Activated CD8-positive, alpha-beta T cell treated with anti-CD3 and anti-CD28 coated beads for 36 hours (primary cell): ENCODE measurements around the gene LRMDA. TPM values are rescaled to one million over a fixed set of nuclear protein-coding genes. Genes with fewer than 3 reads are reported as not detected.

Experiments
- ATAC-seq: fragments of 200-7000 bp; cut with Tn5 transposase; one replicate; pipeline ENCODE4 v1.10.0; 2021; ENCODE audit warnings: mild to moderate bottlenecking, moderate library complexity
- CTCF ChIA-PET: fragments of 350-600 bp; sonication (Branson Sonifier 250); formaldehyde crosslinking; loops from one replicate; lab custom pipeline; 2021; ENCODE audit warnings: antibody characterized with exemption; lab: Charles Lee
- POLR2A ChIA-PET: fragments of 350-600 bp; sonication (Branson Sonifier 250); formaldehyde crosslinking; loops from one replicate; lab custom pipeline; 2021; ENCODE audit warnings: antibody characterized with exemption; lab: Charles Lee
- DNase-seq: peaks from one replicate; pipeline ENCODE4 v3.0.0-alpha.2; 2020
- H3K27ac Mint-ChIP-seq: one replicate; pipeline ENCODE4 v1.8.0; 2021; ENCODE audit warnings: mild to moderate bottlenecking, mixed read lengths
- H3K27me3 Mint-ChIP-seq: one replicate; pipeline ENCODE4 v1.8.0; 2021; ENCODE audit warnings: mixed read lengths
- H3K36me3 Mint-ChIP-seq: one replicate; pipeline ENCODE4 v1.8.0; 2021; ENCODE audit warnings: low read depth, mixed read lengths
- H3K4me1 Mint-ChIP-seq: one replicate; pipeline ENCODE4 v1.8.0; 2021; ENCODE audit warnings: low read depth, mixed read lengths
- H3K4me3 Mint-ChIP-seq: one replicate; pipeline ENCODE4 v1.8.0; 2021; ENCODE audit warnings: mild to moderate bottlenecking, moderate library complexity, mixed read lengths
- H3K9me3 Mint-ChIP-seq: one replicate; pipeline ENCODE4 v1.8.0; 2021; ENCODE audit warnings: mixed read lengths
- intact Hi-C: fragments of 100-400 bp; cut with micrococcal nuclease; formaldehyde crosslinking; loops from one replicate; pipeline ENCODE4 v1.10.0; 2022
- total RNA-seq, 2 experiments: library from RNA; stranded (reverse); gene quantifications; one replicate each; pipeline ENCODE4 v1.2.3, GENCODE V29; 2021
- TF ChIP-seq, protein P1 (sequence below): fragments of 200-600 bp; IDR thresholded peaks from one replicate; pipeline ENCODE4 v1.8.0; 2022; ENCODE audit warnings: antibody characterized with exemption, mild to moderate bottlenecking

Gene LRMDA
- total RNA-seq, 2 experiments from 2014 or later, result not detected

DNA sequence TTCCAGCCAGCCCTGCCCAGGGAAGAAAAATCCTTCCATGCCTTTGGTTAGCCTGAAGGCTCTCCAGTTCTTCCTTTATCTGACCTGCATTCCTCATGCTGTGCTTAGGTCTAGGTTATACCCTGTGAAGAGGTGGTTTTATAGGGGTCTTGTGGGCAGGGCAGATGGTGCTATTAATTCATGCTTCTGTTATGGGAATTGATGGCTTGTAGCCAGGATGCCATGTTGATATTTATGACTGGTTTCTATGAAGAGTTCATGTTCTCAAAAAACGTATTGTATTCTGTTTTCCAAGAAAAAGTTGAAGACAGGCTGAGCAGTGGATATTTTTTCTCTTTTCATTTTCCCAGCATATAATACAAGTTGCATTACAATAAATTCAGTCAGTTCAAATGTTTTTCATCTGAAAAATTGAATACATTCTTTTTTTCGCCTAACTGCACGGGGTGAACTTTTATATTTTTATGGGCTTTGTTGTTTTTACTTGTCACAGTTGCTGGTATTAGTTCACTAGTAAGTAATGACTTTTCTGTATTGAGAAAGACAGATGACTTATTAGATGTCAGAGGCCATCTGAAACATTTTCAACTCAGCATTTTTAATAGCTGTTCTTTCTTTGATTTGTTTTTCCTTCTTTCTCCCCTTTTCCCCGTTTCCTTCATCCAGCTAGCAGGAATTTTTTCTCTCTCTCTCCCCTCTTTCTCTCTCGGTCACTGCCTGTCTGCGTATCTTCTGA is 322.8 kb downstream of the LRMDA start:
- no peak overlapping the region for H3K4me3 Mint-ChIP-seq
- POLR2A ChIA-PET, result no interaction called here
- TF ChIP-seq, protein P1, sequence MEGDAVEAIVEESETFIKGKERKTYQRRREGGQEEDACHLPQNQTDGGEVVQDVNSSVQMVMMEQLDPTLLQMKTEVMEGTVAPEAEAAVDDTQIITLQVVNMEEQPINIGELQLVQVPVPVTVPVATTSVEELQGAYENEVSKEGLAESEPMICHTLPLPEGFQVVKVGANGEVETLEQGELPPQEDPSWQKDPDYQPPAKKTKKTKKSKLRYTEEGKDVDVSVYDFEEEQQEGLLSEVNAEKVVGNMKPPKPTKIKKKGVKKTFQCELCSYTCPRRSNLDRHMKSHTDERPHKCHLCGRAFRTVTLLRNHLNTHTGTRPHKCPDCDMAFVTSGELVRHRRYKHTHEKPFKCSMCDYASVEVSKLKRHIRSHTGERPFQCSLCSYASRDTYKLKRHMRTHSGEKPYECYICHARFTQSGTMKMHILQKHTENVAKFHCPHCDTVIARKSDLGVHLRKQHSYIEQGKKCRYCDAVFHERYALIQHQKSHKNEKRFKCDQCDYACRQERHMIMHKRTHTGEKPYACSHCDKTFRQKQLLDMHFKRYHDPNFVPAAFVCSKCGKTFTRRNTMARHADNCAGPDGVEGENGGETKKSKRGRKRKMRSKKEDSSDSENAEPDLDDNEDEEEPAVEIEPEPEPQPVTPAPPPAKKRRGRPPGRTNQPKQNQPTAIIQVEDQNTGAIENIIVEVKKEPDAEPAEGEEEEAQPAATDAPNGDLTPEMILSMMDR, result no peak
- no peak for DNase-seq
- H3K27ac Mint-ChIP-seq, result no peak overlapping the region
- ATAC-seq, result no peak
- H3K27me3 Mint-ChIP-seq, result peaks cover 4% of the 10 kb centered on the region
- no peaks in the 10 kb centered on the region for H3K4me1 Mint-ChIP-seq
- intact Hi-C loops, result no loop called here
- CTCF ChIA-PET, result no interaction called here
- H3K36me3 Mint-ChIP-seq, result no peaks in the 10 kb centered on the region
- H3K9me3 Mint-ChIP-seq, result no peaks in the 10 kb centered on the region

DNA sequence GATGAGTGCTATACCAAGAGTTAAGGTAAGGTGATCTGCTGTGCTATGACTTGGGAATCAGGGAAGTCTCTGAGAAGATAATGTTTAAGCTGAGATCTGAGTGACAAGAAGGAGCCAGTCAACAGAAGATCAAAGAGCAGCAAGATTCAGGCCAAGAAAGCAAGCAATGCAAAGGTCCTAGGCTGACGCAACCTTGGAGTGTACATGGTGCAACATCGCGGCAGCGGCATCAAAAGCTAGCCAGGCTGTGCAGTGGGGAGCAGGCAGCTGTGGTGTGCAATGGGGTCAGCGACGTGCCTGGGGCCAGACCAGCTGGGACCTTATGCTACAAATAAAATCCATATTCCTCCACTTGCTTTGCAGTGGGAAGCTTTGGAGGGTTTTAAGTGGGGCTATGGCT is 324.1 kb downstream of the LRMDA start:
- intact Hi-C loops, result no loop called here
- Mint-ChIP-seq H3K27ac (no peak overlapping the region), H3K4me1 (no peaks in the 10 kb centered on the region), H3K9me3 (no peaks in the 10 kb centered on the region), H3K4me3 (no peak overlapping the region), H3K27me3 (peaks cover 4% of the 10 kb centered on the region), H3K36me3 (no peaks in the 10 kb centered on the region)
- ATAC-seq (no peak), DNase-seq (no peak)
- TF ChIP-seq, protein P1, result no peak
- ChIA-PET CTCF (no interaction called here), POLR2A (no interaction called here)

DNA sequence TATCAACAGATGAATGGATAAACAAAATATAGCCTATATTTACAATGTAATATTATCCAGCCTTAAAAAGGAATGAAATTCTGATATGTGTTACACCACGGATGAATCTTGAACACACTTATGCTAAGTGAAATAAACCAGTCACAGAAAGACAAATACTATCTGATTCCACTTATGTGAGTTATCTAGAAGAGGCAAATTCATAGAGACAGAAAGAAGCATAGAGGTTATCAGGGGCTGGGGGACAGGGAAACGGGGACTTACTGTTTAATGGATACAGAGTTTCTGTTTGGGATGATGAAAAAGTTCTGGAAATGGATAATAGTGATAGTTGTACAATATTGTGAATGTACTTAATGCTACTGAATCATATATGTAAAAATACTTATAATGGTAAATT is 329.9 kb downstream of the LRMDA start:
- TF ChIP-seq, protein P1, result no peak
- intact Hi-C loops, result no loop called here
- Mint-ChIP-seq H3K27ac (no peak overlapping the region), H3K4me1 (no peaks in the 10 kb centered on the region), H3K36me3 (no peaks in the 10 kb centered on the region), H3K27me3 (peaks cover 4% of the 10 kb centered on the region), H3K9me3 (no peaks in the 10 kb centered on the region), H3K4me3 (no peak overlapping the region)
- ChIA-PET CTCF (no interaction called here), POLR2A (no interaction called here)
- ATAC-seq, result no peak
- no peak for DNase-seq

DNA sequence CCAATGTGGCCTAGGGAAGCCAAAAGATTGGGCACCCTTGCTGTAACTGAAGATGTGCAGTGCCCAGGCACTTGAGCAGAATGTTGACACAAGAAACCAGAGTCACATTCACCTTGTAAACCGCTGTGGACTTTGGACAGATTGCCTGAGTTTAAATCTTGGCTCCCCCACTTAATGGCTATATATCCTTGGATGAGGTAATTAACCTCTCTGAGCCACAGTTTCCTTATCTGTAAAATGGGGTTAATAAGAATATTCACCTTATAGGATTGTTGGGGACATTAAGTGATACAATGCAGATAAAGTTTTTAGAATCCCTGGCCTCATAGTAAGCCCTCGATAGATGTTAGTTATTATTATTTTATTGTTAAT is 331.0 kb downstream of the LRMDA start:
- TF ChIP-seq, protein P1, result no peak
- CTCF ChIA-PET, result no interaction called here
- Mint-ChIP-seq H3K4me1 (no peaks in the 10 kb centered on the region), H3K9me3 (no peaks in the 10 kb centered on the region), H3K4me3 (no peak overlapping the region), H3K36me3 (no peaks in the 10 kb centered on the region), H3K27me3 (peaks cover 4% of the 10 kb centered on the region), H3K27ac (no peak overlapping the region)
- no peak for DNase-seq
- no peak for ATAC-seq
- intact Hi-C loops, result no loop called here
- POLR2A ChIA-PET, result no interaction called here

DNA sequence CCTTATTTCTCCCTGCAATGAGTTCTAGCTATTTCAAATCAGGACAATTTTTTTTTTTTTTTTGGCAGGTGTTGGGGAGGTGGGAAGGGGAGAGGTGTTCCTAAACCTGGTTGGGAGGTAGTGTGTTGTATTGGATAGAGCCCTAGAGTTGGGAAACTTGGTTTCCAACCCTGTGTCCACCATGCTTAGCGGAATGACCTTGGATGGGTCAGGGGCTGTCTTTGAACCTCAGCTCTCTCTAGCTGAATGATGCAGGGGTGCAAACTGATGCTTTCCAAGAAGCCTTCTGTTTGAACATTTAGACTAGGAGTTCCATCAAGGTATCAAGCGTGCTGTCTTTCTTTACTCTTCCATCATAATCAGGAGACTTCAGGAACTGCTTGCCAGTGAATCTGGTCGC is 332.2 kb downstream of the LRMDA start:
- Mint-ChIP-seq H3K9me3 (no peaks in the 10 kb centered on the region), H3K4me1 (no peaks in the 10 kb centered on the region), H3K4me3 (no peak overlapping the region), H3K27me3 (peaks cover 4% of the 10 kb centered on the region), H3K27ac (no peak overlapping the region), H3K36me3 (no peaks in the 10 kb centered on the region)
- ChIA-PET POLR2A (no interaction called here), CTCF (interaction anchor here (1.0 kb wide), 1 partner anchor 39 kb away, joined by 3 read pairs; no protein-coding TSS in a partner anchor)
- DNase-seq (no peak), ATAC-seq (no peak)
- intact Hi-C loops, result no loop called here
- TF ChIP-seq, protein P1, result no peak
